ENCODE results near the gene SPDYE2. TPM values are rescaled to one million over a fixed set of nuclear protein-coding genes. Genes with fewer than 3 reads are reported as not detected.
"Not testable (repeated sequence)": the region's sequence is repeated elsewhere in the genome, so short reads cannot be mapped to it uniquely, and the experiment has no call there.

Gene SPDYE2
- polyA plus RNA-seq (ENCODE audit: insufficient read depth in 1 of 5, insufficient read length in 5 of 5, low replicate concordance in 1 of 5): 10 to 100 TPM in 1 of 5 donors, 1 to 10 TPM in 4; 2.9 to 14.3 (median 9.7) TPM
- long read RNA-seq, donor 1: 0 reads
- long read RNA-seq, donor 2, partial matches to known transcripts: 42 of 42 reads
- long read RNA-seq, donor 2, other reads (novel, unspliced or antisense): 0 of 42 reads
- long read RNA-seq, donor 3, partial matches to known transcripts: 12 of 17 reads
- long read RNA-seq, donor 3, other reads (novel, unspliced or antisense): 5 of 17 reads
- long read RNA-seq, donor 4, partial matches to known transcripts: 6 of 16 reads
- long read RNA-seq, donor 4, other reads (novel, unspliced or antisense): 10 of 16 reads
- long read RNA-seq, donor 5, partial matches to known transcripts: 22 of 22 reads
- long read RNA-seq, donor 5, other reads (novel, unspliced or antisense): 0 of 22 reads
- long read RNA-seq, donor 6: 0 reads
- long read RNA-seq, donor 7: 0 reads
- long read RNA-seq, donor 8: 0 reads

DNA sequence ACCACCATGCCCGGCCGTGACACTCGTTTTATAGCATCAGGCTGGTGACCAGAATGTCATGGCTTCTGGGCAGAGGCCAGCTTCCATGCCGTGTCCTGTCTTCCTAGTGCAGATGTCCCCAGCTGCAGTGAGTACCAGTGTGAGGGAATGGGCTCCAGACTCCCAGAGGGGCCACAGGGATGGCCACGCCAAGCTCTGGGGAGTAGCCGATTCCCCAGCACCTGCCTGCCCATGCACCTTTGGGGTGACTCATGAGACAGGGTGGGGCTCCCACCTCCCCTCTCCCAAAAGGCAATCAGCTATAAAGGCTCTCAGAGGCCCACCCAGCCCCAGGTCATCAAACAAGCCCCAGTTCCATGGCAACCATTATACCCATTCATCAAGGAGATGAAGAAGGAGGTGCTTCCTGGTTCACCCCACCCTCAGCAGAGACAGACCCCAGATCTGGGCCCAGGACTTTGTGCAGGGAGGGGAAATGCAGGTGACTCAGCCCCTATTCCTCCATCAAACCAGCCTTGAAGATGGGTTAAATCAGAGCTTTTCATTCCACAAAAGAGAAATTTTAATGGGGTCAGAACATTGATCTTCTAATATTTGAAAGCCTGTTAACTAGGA lies at the start of gene SPDYE2:
SPDYE2 (plus strand) TSS at position 419 of the 615 bp plus-strand sequence. CDS start 2,030 bp downstream, outside the sequence.
- DNase-seq: not testable (repeated sequence)

- DNase-seq: not testable (repeated sequence)
Observed at GRCh38 chr7:102503141-102503540, 47.9 kb upstream of the SPDYE2 start.

DNA sequence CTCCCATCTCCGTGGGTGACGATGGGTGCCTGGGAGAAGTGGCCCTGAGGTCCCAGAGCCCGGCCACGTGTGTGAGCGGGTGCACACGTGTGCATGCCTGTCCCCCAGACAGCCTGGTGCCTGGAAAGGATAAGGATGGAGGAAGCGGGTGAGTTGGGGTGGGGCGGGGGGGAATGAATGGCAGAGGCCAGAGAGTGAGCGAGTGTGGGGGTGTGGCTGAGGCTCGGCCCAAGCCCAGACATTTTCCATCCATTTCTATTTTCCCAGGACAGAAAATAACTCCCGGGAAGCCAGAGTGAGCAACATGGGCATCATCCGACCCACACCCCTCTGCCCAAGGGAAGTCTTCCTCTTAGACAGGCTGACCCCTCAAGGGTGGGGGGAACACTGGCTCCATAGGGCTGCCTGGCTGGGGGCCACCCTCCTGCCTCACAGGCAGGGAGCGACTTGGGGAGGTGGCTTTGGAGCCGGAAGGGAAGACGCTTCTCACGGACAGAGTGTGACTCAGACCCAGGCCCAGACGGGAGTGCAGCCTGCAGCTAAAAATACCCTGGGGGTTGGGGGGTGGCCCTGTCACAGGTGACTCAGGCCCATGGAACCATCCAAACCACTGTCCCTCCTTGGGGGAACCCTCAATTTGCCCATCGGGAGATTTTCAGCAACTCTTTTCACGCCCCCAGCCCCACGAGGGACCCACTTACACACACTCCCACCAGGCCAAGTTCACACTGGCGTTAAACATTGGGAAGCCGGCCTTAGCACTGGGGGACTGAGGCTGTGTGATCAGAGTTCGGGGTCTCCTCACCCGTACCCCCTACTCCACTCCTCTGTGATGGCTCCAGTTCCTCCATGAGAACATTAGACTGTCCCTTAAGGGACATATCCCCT lies 45.5 kb upstream of the SPDYE2 start:
- not testable (repeated sequence) for DNase-seq

- DNase-seq: not testable (repeated sequence)
Observed at GRCh38 chr7:102507410-102508088, 43.5 kb upstream of the SPDYE2 start.

DNA sequence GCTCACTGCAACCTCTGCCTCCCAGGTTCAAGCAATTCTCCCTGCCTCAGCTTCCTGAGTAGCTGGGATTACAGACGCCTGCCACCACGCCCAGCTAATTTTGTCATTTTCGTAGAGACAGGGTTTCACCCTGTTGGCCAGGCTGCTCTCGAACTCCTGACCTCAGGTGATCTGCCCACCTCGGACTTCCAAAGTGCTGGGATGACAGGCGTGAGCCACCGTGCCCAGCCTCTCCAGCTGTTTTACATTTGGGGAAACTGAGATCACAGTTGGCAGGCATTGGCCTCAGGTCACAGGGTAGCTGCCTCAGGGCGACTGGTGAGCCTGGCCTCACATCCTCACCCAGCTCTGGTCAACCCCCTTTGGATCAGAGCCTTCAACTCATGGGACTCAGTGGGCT lies 40.5 kb upstream of the SPDYE2 start:
- DNase-seq: not testable (repeated sequence)

DNA sequence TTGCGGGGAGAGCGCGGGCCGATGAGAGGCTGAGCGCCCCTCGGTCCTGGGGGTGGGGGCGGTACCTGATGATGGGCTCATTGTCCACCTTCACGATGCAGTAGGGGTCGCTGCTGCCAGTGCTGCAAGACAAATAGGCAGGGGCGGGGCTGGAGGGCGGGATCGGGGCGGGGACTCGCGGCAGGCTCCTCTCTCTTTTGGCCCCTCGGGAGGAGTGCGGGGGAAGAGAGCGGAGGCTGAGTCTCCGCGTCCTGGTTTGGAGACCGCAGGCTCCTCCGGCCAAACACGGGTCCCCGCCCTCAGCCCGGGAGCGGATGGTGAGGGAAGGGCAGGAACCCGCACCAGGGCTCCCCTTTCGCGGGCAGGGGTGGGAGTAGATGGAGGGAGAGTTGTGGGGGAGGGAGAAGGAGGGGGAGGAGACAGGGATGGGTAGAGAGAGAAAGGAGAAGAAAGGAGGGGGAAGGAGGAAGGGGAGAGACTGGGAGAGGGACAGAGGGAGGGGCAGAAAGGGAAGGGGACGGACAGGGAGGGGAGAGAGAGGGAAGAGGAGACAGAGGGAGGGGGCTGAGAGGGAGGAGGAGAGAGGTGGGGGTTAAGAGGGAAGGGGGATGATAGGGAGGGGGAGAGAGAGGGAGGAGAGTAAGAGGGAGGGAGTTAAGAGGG lies 39.0 kb upstream of the SPDYE2 start:
- not testable (repeated sequence) for DNase-seq

- peak; percentile 72 to 78 for DNase-seq
Observed at GRCh38 chr7:102512642-102513221, 38.3 kb upstream of the SPDYE2 start.

DNA sequence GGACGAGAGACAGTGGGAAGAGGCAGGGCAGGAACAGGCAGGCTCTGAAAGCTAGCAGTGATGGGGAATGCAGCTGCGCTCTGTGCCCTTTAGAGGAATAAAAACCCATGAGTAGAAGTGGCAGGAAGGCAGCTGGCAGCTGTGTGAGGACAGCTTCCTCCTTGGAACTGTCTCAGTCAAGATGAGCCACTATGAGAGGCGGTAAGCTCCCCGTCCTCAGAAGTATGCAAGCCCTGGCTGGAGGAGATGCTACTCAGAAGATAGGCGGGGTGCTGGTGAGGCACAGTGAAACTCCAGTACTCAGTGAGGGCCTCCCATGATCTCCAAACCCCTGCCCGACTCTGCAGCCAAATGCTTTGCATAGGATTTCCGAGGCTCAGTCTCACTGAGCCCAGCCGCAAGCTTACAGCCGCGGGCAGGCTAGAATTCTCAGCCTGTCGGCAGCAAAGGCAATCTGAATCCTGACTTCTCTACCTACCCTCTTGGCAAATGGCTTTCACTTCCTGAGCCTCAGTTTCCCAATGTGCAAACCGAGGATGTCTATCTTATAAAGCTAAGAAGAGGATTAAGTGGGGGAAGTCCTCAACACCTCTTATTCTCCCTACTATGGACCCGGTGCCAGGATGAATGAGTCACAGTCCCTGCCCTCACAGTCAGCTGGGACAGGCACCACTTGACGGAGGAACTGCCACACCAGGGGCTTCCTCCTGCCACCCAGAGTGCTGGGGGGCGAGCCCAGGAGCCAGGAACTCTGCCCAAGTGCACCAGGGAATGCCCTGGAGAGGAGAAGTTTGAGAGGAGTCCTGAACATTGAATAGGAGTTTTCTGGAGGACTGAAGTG lies 35.9 kb upstream of the SPDYE2 start:
- not testable (repeated sequence) for DNase-seq

- not testable (repeated sequence) for DNase-seq
Observed at GRCh38 chr7:102515889-102516288, 35.1 kb upstream of the SPDYE2 start.

DNA sequence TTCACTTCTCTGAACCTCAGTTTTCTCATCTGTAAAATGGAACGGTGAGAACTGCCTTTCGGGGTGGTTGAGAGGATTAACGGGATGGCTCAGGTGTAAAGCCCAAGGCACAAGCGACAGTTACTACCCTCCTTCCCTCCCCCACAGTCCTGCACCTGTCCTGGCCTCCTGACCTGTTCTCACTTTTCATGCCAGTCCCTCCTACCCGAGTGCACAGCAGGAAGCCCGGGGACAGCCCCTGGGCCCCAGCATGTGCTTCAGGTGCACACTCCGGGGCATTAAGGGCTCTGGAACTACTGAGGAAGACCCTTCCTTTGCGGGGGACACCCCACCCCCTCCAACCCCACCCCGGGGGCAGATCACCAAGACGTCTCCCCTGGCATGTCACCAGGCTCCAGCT lies 34.1 kb upstream of the SPDYE2 start:
- not testable (repeated sequence) for DNase-seq

GRCh38 chr7:102517550-102518147 lies 33.4 kb upstream of the SPDYE2 start, which contains the start of gene RASA4B:
Gene RASA4B, minus strand, starts transcription at chr7:102517777. Its CDS starts 67 bp downstream, at chr7:102517710.
- not testable (repeated sequence) for DNase-seq

- DNase-seq: not testable (repeated sequence)
Observed at GRCh38 chr7:102520797-102521196, 30.2 kb upstream of the SPDYE2 start.

DNA sequence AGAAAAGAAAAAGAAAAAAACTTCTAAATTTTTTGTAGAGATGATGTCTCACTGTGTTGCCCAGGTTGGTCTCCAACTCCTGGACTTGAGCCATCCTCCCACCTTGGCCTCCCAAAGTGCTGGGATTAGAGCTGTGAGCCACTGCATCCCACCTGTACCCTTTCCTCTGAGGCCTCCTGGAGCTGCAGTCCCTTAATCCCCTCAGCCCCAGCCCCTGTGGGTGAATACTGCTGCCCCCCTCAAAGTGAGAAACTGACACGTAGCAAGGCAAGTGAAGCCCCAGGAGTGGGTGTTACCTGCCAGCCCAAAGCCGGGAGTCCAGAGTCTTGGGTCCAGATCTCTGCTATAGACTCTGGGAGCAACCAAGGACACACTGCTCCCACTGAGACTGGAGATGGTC lies 26.2 kb upstream of the SPDYE2 start:
- DNase-seq: not testable (repeated sequence)

DNA sequence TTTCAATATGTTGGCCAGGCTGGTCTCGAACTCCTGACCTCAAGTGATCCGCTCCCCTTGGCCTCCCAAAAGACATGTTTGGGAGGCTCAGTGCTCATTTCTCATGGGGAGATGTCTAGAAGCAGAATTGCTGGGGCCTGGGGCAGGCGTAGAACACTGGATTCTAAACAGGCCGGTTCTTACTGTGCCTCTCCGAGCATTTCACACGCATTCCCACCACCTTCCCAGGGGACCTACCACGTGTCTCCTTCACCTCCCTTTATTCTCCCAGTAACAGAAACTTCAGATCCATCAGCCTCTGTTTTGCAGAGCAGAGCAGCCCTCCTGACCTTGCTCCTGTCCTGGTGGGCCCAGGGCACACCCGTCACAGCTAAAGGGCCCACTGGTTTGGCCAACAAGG lies 23.8 kb upstream of the SPDYE2 start:
- DNase-seq: not testable (repeated sequence)

DNA sequence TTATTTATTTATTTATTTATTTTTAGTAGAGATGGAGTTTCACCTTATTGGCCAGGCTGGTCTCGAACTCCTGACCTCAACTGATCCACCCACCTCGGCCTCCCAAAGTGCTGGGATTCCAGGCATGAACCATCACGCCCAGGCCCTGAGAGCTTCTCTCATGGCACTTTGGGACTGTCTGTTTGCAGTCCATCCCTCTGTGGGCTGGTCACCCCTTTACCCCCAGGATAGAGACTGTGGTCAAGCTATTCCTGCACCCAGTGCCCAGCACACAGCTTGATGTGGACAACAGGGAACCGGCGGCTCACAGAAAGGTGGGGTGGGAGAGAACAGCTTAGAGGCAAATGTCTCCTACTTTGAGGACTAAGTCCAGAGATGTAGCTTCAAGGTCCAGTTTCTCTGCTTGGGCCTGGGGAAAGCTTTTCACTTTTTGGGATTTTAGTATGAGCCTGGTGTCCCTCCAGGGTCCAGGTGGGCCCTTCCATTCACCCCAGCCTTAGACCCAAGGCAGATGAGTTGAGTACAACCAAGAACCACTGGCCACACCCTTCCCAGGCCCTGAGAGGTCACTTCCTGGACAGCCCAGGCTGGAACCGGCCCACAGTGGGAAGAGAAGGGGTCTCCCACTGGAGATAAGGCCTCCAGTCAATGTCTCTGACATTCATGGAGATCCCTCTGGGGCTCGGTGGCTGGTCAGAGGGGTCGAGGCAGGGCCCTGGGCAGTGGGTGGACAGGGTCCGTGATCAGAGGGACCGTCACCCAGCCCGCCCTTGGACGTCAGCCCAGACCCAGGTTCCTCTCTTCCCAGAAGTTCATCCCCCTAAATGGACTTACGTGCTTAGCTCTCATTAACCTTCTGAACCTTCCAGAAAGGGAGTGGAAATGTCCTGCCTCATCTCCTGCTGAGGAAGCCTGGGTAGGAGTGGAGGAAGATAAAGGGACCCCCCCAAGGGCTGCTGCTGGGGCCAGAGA lies 22.9 kb upstream of the SPDYE2 start:
- DNase-seq: not testable (repeated sequence)

- DNase-seq: not testable (repeated sequence)
Observed at GRCh38 chr7:102531583-102531982, 19.4 kb upstream of the SPDYE2 start.

DNA sequence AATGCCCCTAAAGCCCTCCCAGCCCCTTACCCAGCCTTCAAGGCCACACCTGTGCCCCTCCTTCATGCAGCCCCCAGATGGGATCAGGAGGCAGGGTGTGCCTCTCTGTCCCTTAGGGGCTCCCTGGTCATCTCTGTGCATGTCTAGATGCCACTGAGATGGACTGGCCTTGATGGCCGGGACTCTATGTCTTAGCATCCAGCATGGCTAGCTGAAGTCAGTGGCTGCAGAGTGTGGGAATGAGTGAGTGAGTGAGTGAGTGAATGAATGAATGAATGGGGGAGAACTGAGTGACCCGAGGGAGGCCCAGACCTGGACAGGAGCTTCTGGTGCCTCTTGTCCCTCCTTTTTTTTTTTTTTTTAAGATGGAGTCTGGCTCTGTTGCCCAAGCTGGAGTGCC lies 18.9 kb upstream of the SPDYE2 start:
- not testable (repeated sequence) for DNase-seq
